Measurements from ENCODE around the gene ERG.

DNA sequence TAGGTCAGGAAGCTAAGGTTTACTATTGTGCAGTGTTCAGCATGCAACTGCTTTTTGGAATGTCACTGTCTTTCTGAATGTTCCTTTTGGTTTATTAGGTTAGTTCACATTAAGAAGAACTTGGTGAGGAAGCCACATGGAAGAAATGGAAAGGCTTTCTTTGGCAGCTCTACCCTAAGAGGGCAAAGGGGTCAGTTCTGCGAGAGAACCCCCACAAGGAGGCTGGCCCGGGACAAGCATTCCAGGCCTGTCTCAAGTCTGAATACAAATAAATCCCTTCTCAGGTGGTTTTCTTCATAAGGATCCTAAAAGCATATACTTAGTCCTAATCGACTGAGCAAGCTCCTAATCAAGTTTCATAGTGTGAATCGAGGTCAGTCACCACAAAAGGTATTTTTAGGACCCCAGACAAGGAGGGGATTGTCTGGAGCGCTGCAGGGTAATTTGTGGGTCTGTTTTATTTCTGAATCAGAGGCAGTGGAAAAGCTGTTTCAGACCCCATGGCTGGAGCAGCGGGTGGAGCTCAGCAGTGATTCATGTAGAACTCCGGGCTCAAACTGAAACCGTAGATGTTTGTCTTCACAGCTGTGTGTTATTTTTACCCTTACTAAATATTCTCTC, 63.3 kb downstream of the ERG start:
- TF ChIP-seq, protein P1, sequence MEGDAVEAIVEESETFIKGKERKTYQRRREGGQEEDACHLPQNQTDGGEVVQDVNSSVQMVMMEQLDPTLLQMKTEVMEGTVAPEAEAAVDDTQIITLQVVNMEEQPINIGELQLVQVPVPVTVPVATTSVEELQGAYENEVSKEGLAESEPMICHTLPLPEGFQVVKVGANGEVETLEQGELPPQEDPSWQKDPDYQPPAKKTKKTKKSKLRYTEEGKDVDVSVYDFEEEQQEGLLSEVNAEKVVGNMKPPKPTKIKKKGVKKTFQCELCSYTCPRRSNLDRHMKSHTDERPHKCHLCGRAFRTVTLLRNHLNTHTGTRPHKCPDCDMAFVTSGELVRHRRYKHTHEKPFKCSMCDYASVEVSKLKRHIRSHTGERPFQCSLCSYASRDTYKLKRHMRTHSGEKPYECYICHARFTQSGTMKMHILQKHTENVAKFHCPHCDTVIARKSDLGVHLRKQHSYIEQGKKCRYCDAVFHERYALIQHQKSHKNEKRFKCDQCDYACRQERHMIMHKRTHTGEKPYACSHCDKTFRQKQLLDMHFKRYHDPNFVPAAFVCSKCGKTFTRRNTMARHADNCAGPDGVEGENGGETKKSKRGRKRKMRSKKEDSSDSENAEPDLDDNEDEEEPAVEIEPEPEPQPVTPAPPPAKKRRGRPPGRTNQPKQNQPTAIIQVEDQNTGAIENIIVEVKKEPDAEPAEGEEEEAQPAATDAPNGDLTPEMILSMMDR (IDR thresholded peaks at IDR 0.05) = no peak
- TF ChIP-seq POLR2AphosphoS5 (IDR thresholded peaks at IDR 0.05) (no peak), POLR2A (IDR thresholded peaks at IDR 0.05) (no peak)
